ENCODE results near the gene TPSAB1. TPM values are rescaled to one million over a fixed set of nuclear protein-coding genes. Genes with fewer than 3 reads are reported as not detected.

Gene TPSAB1
- total RNA-seq, 1 donor from 2014 or later, result 103 TPM

GRCh38 chr16:1208239-1208830 is 32.2 kb upstream of the TPSAB1 start:
- no peak overlapping the region for H3K27ac ChIP-seq
- H3K36me3 ChIP-seq, result no peaks in the 10 kb centered on the region
- intact Hi-C loops (cut with DNase I), result no loop called here
- H3K4me1 ChIP-seq, result no peaks in the 10 kb centered on the region
- DNase-seq (no peak), ATAC-seq (no peak)
- H3K27me3 ChIP-seq (ENCODE audit: low read depth), result no peaks in the 10 kb centered on the region
- H3K9me3 ChIP-seq, result no peaks in the 10 kb centered on the region
- TF ChIP-seq, protein P1, sequence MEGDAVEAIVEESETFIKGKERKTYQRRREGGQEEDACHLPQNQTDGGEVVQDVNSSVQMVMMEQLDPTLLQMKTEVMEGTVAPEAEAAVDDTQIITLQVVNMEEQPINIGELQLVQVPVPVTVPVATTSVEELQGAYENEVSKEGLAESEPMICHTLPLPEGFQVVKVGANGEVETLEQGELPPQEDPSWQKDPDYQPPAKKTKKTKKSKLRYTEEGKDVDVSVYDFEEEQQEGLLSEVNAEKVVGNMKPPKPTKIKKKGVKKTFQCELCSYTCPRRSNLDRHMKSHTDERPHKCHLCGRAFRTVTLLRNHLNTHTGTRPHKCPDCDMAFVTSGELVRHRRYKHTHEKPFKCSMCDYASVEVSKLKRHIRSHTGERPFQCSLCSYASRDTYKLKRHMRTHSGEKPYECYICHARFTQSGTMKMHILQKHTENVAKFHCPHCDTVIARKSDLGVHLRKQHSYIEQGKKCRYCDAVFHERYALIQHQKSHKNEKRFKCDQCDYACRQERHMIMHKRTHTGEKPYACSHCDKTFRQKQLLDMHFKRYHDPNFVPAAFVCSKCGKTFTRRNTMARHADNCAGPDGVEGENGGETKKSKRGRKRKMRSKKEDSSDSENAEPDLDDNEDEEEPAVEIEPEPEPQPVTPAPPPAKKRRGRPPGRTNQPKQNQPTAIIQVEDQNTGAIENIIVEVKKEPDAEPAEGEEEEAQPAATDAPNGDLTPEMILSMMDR (IDR thresholded peaks at IDR 0.05), result no peak
- H3K4me3 ChIP-seq, result no peak overlapping the region

DNA sequence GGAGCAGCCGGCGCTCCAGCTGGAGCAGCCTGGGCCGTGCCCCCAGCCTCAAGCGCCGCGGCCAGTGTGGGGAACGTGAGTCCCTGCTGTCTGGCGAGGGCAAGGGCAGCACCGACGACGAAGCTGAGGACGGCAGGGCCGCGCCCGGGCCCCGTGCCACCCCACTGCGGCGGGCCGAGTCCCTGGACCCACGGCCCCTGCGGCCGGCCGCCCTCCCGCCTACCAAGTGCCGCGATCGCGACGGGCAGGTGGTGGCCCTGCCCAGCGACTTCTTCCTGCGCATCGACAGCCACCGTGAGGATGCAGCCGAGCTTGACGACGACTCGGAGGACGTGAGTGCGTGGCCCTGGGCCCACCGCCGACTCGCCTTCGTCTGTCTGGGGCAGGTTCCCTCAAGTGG is 31.4 kb upstream of the TPSAB1 start:
- DNase-seq, result no peak
- intact Hi-C loops (cut with DNase I), result no loop called here
- no peak for ATAC-seq
- no peak overlapping the region for H3K4me3 ChIP-seq
- H3K9me3 ChIP-seq, result no peaks in the 10 kb centered on the region
- TF ChIP-seq, protein P1 (IDR thresholded peaks at IDR 0.05), result no peak
- no peaks in the 10 kb centered on the region for H3K36me3 ChIP-seq
- no peaks in the 10 kb centered on the region for H3K4me1 ChIP-seq
- no peak overlapping the region for H3K27ac ChIP-seq
- no peaks in the 10 kb centered on the region for H3K27me3 ChIP-seq (ENCODE audit: low read depth)

DNA sequence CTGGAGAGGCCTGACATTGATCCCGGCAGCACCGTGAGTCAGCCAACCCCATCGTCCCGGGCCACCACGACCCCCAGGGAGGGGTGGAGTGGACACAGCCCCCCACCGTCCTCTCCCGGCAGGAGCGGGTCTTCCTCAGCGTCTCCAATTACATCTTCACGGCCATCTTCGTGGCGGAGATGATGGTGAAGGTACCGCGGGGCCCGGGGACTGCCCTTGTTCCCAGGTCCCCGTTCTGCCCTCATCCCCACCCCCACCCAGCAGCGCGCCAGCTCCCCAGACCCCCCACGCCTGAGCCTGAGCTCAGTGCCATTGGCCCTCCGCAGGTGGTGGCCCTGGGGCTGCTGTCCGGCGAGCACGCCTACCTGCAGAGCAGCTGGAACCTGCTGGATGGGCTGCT is 30.0 kb upstream of the TPSAB1 start:
- H3K4me1 ChIP-seq, result no peaks in the 10 kb centered on the region
- H3K36me3 ChIP-seq, result no peaks in the 10 kb centered on the region
- H3K27me3 ChIP-seq (ENCODE audit: low read depth), result no peaks in the 10 kb centered on the region
- no peak overlapping the region for H3K27ac ChIP-seq
- no peaks in the 10 kb centered on the region for H3K9me3 ChIP-seq
- no peak overlapping the region for H3K4me3 ChIP-seq
- ATAC-seq (no peak), DNase-seq (no peak)
- intact Hi-C loops (cut with DNase I), result no loop called here
- TF ChIP-seq, protein P1 (IDR thresholded peaks at IDR 0.05), result no peak

GRCh38 chr16:1211451-1212268 is 28.8 kb upstream of the TPSAB1 start:
- H3K27me3 ChIP-seq (ENCODE audit: low read depth), result no peaks in the 10 kb centered on the region
- no peaks in the 10 kb centered on the region for H3K36me3 ChIP-seq

DNA sequence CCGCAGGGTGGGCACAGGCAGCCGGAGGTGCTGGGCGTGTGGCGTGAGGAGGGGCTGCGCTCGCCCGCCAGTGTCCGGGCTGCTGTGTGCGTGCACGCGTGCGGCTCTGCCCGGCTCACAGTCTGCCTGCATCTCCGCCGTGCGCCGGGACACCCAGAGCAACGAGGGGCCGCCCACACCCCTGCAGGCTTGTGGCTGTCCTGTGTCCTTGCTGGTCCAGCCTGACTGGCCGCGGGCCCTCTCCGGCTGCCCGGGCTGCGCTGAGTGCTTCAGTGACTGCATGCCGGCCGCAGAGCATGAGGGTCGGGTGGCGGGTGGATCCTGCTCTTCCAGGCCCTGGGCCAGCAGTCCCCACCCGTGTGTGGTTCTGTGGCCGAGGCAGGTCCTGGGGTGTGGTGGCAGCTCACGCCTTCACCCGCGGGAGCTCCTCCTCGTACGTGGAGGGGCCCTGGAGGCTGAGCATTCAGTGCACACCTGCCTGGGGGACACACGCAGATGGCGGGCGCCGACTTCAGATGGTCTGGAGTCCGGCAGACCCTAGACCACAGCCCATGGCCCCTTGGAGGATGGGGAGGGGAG is 27.8 kb upstream of the TPSAB1 start:
- TF ChIP-seq, protein P1 (IDR thresholded peaks at IDR 0.05), result no peak
- Histone ChIP-seq H3K9me3 (no peaks in the 10 kb centered on the region), H3K27me3 (ENCODE audit: low read depth) (no peaks in the 10 kb centered on the region), H3K36me3 (no peaks in the 10 kb centered on the region), H3K4me3 (no peak overlapping the region), H3K4me1 (no peaks in the 10 kb centered on the region), H3K27ac (no peak overlapping the region)
- DNase-seq, result no peak
- no peak for ATAC-seq
- intact Hi-C loops (cut with DNase I), result no loop called here

More at GRCh38 chr16:1211451-1212268, 28.8 kb upstream of the TPSAB1 start:
- no peak for DNase-seq
- intact Hi-C loops (cut with DNase I), result no loop called here
- TF ChIP-seq, protein P1 (IDR thresholded peaks at IDR 0.05), result no peak
- H3K27ac ChIP-seq, result no peak overlapping the region
- H3K4me1 ChIP-seq, result no peaks in the 10 kb centered on the region
- ATAC-seq, result no peak
- H3K4me3 ChIP-seq, result no peak overlapping the region
- no peaks in the 10 kb centered on the region for H3K9me3 ChIP-seq
